SK-N-SH (cell line): ENCODE results near the gene NFIX. TPM values are rescaled to one million over a fixed set of nuclear protein-coding genes. Genes with fewer than 3 reads are reported as not detected.

Experiments used
- CTCF ChIA-PET: fragments of 300-600, 350-600 bp; formaldehyde crosslinking; extraction: SDS; loops from one replicate; lab custom pipeline; 2021; lab: Yijun Ruan, JAX
- POLR2A ChIA-PET: fragments of 350-600 bp; sonication (Branson Sonifier 250); formaldehyde crosslinking; extraction: SDS; loops from one replicate; lab custom pipeline; 2020; ENCODE audit warnings: antibody characterized with exemption, inconsistent platforms; lab: Yijun Ruan, JAX
- DNase-seq: peaks from one replicate; pipeline ENCODE4 v3.0.0; 2012
- H2AFZ ChIP-seq: fragments of 200-600 bp; sonication (generic); 2 replicates; pipeline ENCODE4 v1.8.1; 2016; ENCODE audit warnings: antibody characterized with exemption, mild to moderate bottlenecking, low read depth
- H3F3A ChIP-seq: fragments of 200-600 bp; sonication (generic); replicated peaks from 2 replicates; pipeline ENCODE3; 2016; ENCODE audit warnings: antibody characterized with exemption, mild to moderate bottlenecking; ENCODE audit not compliant: insufficient read depth
- H3K27ac ChIP-seq, 2 experiments: fragments of 200-500 bp in 1 of 2; fragments of 200-600 bp in 1 of 2; sonication (Bioruptor generic) in 1 of 2; sonication (generic), shearing (Covaris generic) in 1 of 2; 2 replicates each; pipeline versions ENCODE4 v1.5.1 to v1.6.1; 2014 to 2016; ENCODE audit warnings: low read depth in 2 of 2, inconsistent platforms in 1 of 2, low read length in 1 of 2, mild to moderate bottlenecking in 1 of 2, mixed read lengths in 1 of 2
- H3K27me3 ChIP-seq: fragments of 200-600 bp; sonication (generic), shearing (Covaris generic); 2 replicates; pipeline ENCODE4 v1.6.1; 2016; ENCODE audit warnings: mixed run types; ENCODE audit not compliant: insufficient read depth
- H3K36me3 ChIP-seq, 2 experiments: fragments of 200-500 bp in 1 of 2; fragments of 200-600 bp in 1 of 2; sonication (Bioruptor generic) in 1 of 2; sonication (generic) in 1 of 2; replicated peaks in 1 of 2; 2 replicates each; pipeline versions ENCODE3 to v1.5.1; 2014 to 2016; ENCODE audit warnings: low read length in 1 of 2, mild to moderate bottlenecking in 1 of 2; ENCODE audit not compliant: insufficient read depth in 2 of 2, control insufficient read depth in 1 of 2
- H3K4me1 ChIP-seq, 2 experiments: fragments of 200-500 bp in 1 of 2; fragments of 200-600 bp in 1 of 2; sonication (Bioruptor generic) in 1 of 2; sonication (generic), shearing (Covaris generic) in 1 of 2; 2 replicates each; pipeline versions ENCODE4 v1.5.1 to v1.6.1; 2014 to 2016; ENCODE audit warnings: low read depth in 1 of 2, low read length in 1 of 2, mixed run types in 1 of 2; ENCODE audit not compliant: insufficient read depth in 2 of 2, control insufficient read depth in 1 of 2
- H3K4me2 ChIP-seq: fragments of 200-600 bp; sonication (generic), shearing (Covaris generic); 2 replicates; pipeline ENCODE4 v1.6.1; 2017; ENCODE audit warnings: mixed run types
- H3K4me3 ChIP-seq, 2 experiments: fragments of 200-500 bp in 1 of 2; fragments of 200-600 bp in 1 of 2; sonication (Bioruptor generic) in 1 of 2; sonication (generic), shearing (Covaris generic) in 1 of 2; 2 replicates each; pipeline versions ENCODE4 v1.5.1 to v1.8.1; 2014 to 2016; ENCODE audit warnings: low read depth in 2 of 2, inconsistent platforms in 1 of 2, low read length in 1 of 2, mild to moderate bottlenecking in 1 of 2, mixed read lengths in 1 of 2, moderate library complexity in 1 of 2
- H3K79me2 ChIP-seq: fragments of 200-600 bp; sonication (generic); 2 replicates; pipeline ENCODE4 v1.8.1; 2017; ENCODE audit warnings: mild to moderate bottlenecking; ENCODE audit not compliant: insufficient read depth
- H3K9ac ChIP-seq: fragments of 200-600 bp; sonication (generic); 2 replicates; pipeline ENCODE4 v1.6.1; 2017; ENCODE audit warnings: mixed run types
- H3K9me2 ChIP-seq: fragments of 200-600 bp; sonication (generic); 2 replicates; pipeline ENCODE4 v1.6.1; 2017; ENCODE audit warnings: mixed run types
- H3K9me3 ChIP-seq: fragments of 200-600 bp; sonication (generic); 2 replicates; pipeline ENCODE4 v1.6.1; 2017; ENCODE audit warnings: mixed run types, mild to moderate bottlenecking, moderate library complexity
- H4K20me1 ChIP-seq: fragments of 200-600 bp; sonication (generic); 2 replicates; pipeline ENCODE4 v1.6.1; 2017; ENCODE audit warnings: mild to moderate bottlenecking, mixed run types; ENCODE audit not compliant: insufficient read depth
- CHD2 ChIP-seq: fragments of 150-350 bp; IDR thresholded peaks from 2 replicates; pipeline ENCODE4 v1.6.1; 2018; ENCODE audit warnings: low read length; ENCODE audit not compliant: partially characterized antibody
- CTCF ChIP-seq: fragments of 200-600 bp; sonication (generic); IDR thresholded peaks from 2 replicates; pipeline ENCODE4 v1.6.1; 2017; ENCODE audit warnings: antibody characterized with exemption, mild to moderate bottlenecking, moderate library complexity
- ELF1 ChIP-seq: IDR thresholded peaks from 2 replicates; pipeline ENCODE4 v1.4.0; 2012
- FOXJ3 ChIP-seq: sonication (generic); formaldehyde crosslinking; IDR thresholded peaks from 2 replicates; pipeline ENCODE4 v1.5.1; 2020; ENCODE audit warnings: mild to moderate bottlenecking, missing genetic modification reagents
- FOXM1 ChIP-seq: IDR thresholded peaks from 2 replicates; pipeline ENCODE4 v1.4.0; 2012; ENCODE audit warnings: low read depth, mild to moderate bottlenecking
- GABPA ChIP-seq: IDR thresholded peaks from 2 replicates; pipeline ENCODE4 v1.4.0; 2012; ENCODE audit warnings: low read depth, mild to moderate bottlenecking
- GATA2 ChIP-seq: sonication (generic); formaldehyde crosslinking; IDR thresholded peaks from 2 replicates; pipeline ENCODE4 v1.5.0; 2020; ENCODE audit warnings: mild to moderate bottlenecking, missing genetic modification reagents
- JUND ChIP-seq: IDR thresholded peaks from 2 replicates; pipeline ENCODE4 v1.4.0; 2012
- NFIC ChIP-seq: IDR thresholded peaks from 2 replicates; pipeline ENCODE4 v1.4.0; 2012; ENCODE audit warnings: borderline replicate concordance
- NRF1 ChIP-seq: IDR thresholded peaks from 2 replicates; pipeline ENCODE4 v1.6.1; 2012; ENCODE audit warnings: low read depth, mild to moderate bottlenecking, low read length
- POLR2AphosphoS5 ChIP-seq: IDR thresholded peaks from 2 replicates; pipeline ENCODE4 v1.6.1; 2012; ENCODE audit warnings: low read depth, low read length
- RAD21 ChIP-seq: IDR thresholded peaks from 2 replicates; pipeline ENCODE4 v1.6.1; 2012; ENCODE audit warnings: mild to moderate bottlenecking, low read length
- REST ChIP-seq: IDR thresholded peaks from 2 replicates; pipeline ENCODE4 v1.6.1; 2012; ENCODE audit warnings: mild to moderate bottlenecking, low read depth, low read length, moderate library complexity
- RFX5 ChIP-seq: IDR thresholded peaks from 2 replicates; pipeline ENCODE4 v1.6.1; 2012; ENCODE audit warnings: mild to moderate bottlenecking, improper control_type of control experiment, low read length
- TAF1 ChIP-seq: IDR thresholded peaks from 2 replicates; pipeline ENCODE4 v1.6.1; 2012; ENCODE audit warnings: low read depth, mild to moderate bottlenecking, low read length, moderate library complexity, borderline replicate concordance
- TEAD4 ChIP-seq: IDR thresholded peaks from 2 replicates; pipeline ENCODE4 v1.4.0; 2012; ENCODE audit warnings: mild to moderate bottlenecking, borderline replicate concordance; ENCODE audit not compliant: insufficient read depth
- USF1 ChIP-seq: IDR thresholded peaks from 2 replicates; pipeline ENCODE4 v1.4.0; 2012; ENCODE audit warnings: low read depth, borderline replicate concordance
- ZBTB33 ChIP-seq: IDR thresholded peaks from 2 replicates; pipeline ENCODE4 v1.4.0; 2012; ENCODE audit warnings: low read depth, borderline replicate concordance
- WGBS: methylation state at CpG from one replicate; pipeline ENCODE4 v1.1.6; 2017; ENCODE audit warnings: low lambda C conversion rate; 5-methylcytosine and 5-hydroxymethylcytosine counted together
- polyA plus RNA-seq, 3 experiments: library from polyadenylated mRNA; depleted of rRNA; stranded (reverse); fragments of >200 nt; gene quantifications; 2 replicates each; pipeline ENCODE4 v1.2.3, GENCODE V29; 2012

The NFIX gene
- polyA plus RNA-seq, 1 of the 3 experiments (the other 2 are of a cell fraction): 14.8 TPM

- no peak for TF ChIP-seq TAF1
Measured at GRCh38 chr19:12985049-12985776, 10.1 kb upstream of the NFIX start (continued).

GRCh38 chr19:12986726-12987125, 8.5 kb upstream of the NFIX start:
- H3K9me3 ChIP-seq: no peaks in the 10 kb centered on the region
- no peak overlapping the region for H3K27ac ChIP-seq
- H3K79me2 ChIP-seq: no peaks in the 10 kb centered on the region
- ChIA-PET POLR2A (no interaction called here), CTCF (interaction anchor here (1.5 to 24.6 kb wide), 5 partner anchors 10 to 114 kb away, joined by 3 to 603 read pairs (median 12); no protein-coding TSS in a partner anchor)
- H2AFZ ChIP-seq: no peak overlapping the region
- no peak for DNase-seq
- no peak overlapping the region for H3K4me3 ChIP-seq
- no peak overlapping the region for H3K9ac ChIP-seq
- H3K4me2 ChIP-seq: no peak overlapping the region
- no peaks in the 10 kb centered on the region for H3K9me2 ChIP-seq
- 96% methylated on average over 12 of the region's 12 CpGs for WGBS
- H3K4me1 ChIP-seq: peaks cover 0 to 8% of the 10 kb centered on the region in 2 experiments; a peak in 1 of 4 replicates
- no peaks in the 10 kb centered on the region for H4K20me1 ChIP-seq
- no peaks in the 10 kb centered on the region for H3K27me3 ChIP-seq
- H3K36me3 ChIP-seq: no peaks in the 10 kb centered on the region
- H3F3A ChIP-seq: no peaks in the 10 kb centered on the region
- TF ChIP-seq FOXJ3 (CRISPR knock-in tag) (no peak), JUND (no peak), RAD21 (no peak), GABPA (no peak), TAF1 (no peak), CHD2 (no peak), ZBTB33 (no peak), REST (no peak), NFIC (no peak), NRF1 (no peak), CTCF (no peak), POLR2AphosphoS5 (no peak), ELF1 (no peak), TEAD4 (no peak), GATA2 (CRISPR knock-in tag) (no peak), USF1 (no peak), FOXM1 (no peak), RFX5 (no peak)
